GM23338 (cell line): Measurements from ENCODE around the gene STIP1. TPM values are rescaled to one million over a fixed set of nuclear protein-coding genes. Genes with fewer than 3 reads are reported as not detected.

Experiments
- ATAC-seq: fragments of 200-7000 bp; cut with Tn5 transposase; 3 replicates; pipeline ENCODE4 v1.9.1; 2020
- DNase-seq: peaks from one replicate; pipeline ENCODE4 v3.0.0-alpha.2; 2015; ENCODE audit warnings: low spot score
- H2AFZ ChIP-seq: fragments of 200-600 bp; sonication (generic); 2 replicates; pipeline ENCODE4 v1.8.0; 2016; ENCODE audit warnings: antibody characterized with exemption, mild to moderate bottlenecking, moderate library complexity
- H3F3A ChIP-seq: fragments of 200-600 bp; sonication (generic); replicated peaks from 2 replicates; pipeline ENCODE4 v1.8.0; 2017; ENCODE audit warnings: antibody characterized with exemption, mixed run types, low read depth
- H3K27ac ChIP-seq: fragments of 200-600 bp; sonication (generic); 2 replicates; pipeline ENCODE4 v1.6.1; 2016; ENCODE audit warnings: low read depth
- H3K27me3 ChIP-seq: fragments of 200-600 bp; sonication (generic); 2 replicates; pipeline ENCODE4 v1.8.0; 2016; ENCODE audit warnings: mild to moderate bottlenecking, mixed run types, moderate library complexity; ENCODE audit not compliant: insufficient read depth
- H3K36me3 ChIP-seq: fragments of 200-600 bp; sonication (generic); 2 replicates; pipeline ENCODE4 v1.8.0; 2016; ENCODE audit warnings: mild to moderate bottlenecking; ENCODE audit not compliant: insufficient read depth
- H3K4me1 ChIP-seq: fragments of 200-600 bp; sonication (generic); 2 replicates; pipeline ENCODE4 v1.8.0; 2016; ENCODE audit warnings: mild to moderate bottlenecking, moderate library complexity; ENCODE audit not compliant: insufficient read depth
- H3K4me2 ChIP-seq: fragments of 200-600 bp; sonication (generic); 2 replicates; pipeline ENCODE4 v1.7.1; 2017; ENCODE audit warnings: mixed run types
- H3K4me3 ChIP-seq: fragments of 200-600 bp; sonication (generic); 2 replicates; pipeline ENCODE4 v1.6.1; 2016; ENCODE audit warnings: mixed run types
- H3K79me2 ChIP-seq: fragments of 200-600 bp; sonication (generic); replicated peaks from 2 replicates; pipeline ENCODE4 v1.8.0; 2017; ENCODE audit warnings: mild to moderate bottlenecking; ENCODE audit not compliant: insufficient read depth
- H3K9me2 ChIP-seq: fragments of 200-600 bp; sonication (generic); 2 replicates; pipeline ENCODE4 v1.8.0; 2017; ENCODE audit not compliant: insufficient read depth
- H4K20me1 ChIP-seq: fragments of 200-600 bp; sonication (generic); replicated peaks from 2 replicates; pipeline ENCODE4 v1.8.0; 2017; ENCODE audit warnings: mild to moderate bottlenecking; ENCODE audit not compliant: insufficient read depth
- H3K27ac Mint-ChIP-seq: 2 replicates; pipeline ENCODE4 v1.8.0; 2020; ENCODE audit warnings: inconsistent platforms, mild to moderate bottlenecking, moderate library complexity, mixed read lengths
- H3K27me3 Mint-ChIP-seq: 3 replicates; pipeline ENCODE4 v1.8.0; 2022; ENCODE audit warnings: low read depth, mild to moderate bottlenecking, moderate library complexity, mixed read lengths, inconsistent platforms; ENCODE audit not compliant: insufficient read depth, poor library complexity
- H3K36me3 Mint-ChIP-seq: 3 replicates; pipeline ENCODE4 v1.8.0; 2021; ENCODE audit warnings: low read depth, mild to moderate bottlenecking, inconsistent platforms, moderate library complexity, mixed read lengths
- H3K4me1 Mint-ChIP-seq: 3 replicates; pipeline ENCODE4 v1.8.0; 2020; ENCODE audit warnings: mild to moderate bottlenecking, inconsistent platforms, mixed read lengths
- H3K4me3 Mint-ChIP-seq: 3 replicates; pipeline ENCODE4 v1.8.0; 2021; ENCODE audit warnings: moderate library complexity, mild to moderate bottlenecking, inconsistent platforms, mixed read lengths
- H3K9me3 Mint-ChIP-seq: 3 replicates; pipeline ENCODE4 v1.8.0; 2020; ENCODE audit warnings: moderate library complexity, mild to moderate bottlenecking, inconsistent platforms, mixed read lengths
- CREB1 ChIP-seq: fragments of 250-450 bp; sonication (Bioruptor Pico); IDR thresholded peaks from 2 replicates; pipeline ENCODE4 v1.5.0; 2020; ENCODE audit warnings: low read depth, mild to moderate bottlenecking, moderate library complexity
- CTCF ChIP-seq, 2 experiments: fragments of 200-600 bp in 1 of 2; sonication (generic) in 1 of 2; conservative IDR thresholded peaks; 2 replicates each; pipeline versions ENCODE4 v1.5.1 to v1.6.1; 2016 to 2017; ENCODE audit warnings: antibody characterized with exemption in 2 of 2, low read depth in 2 of 2, mild to moderate bottlenecking in 2 of 2, moderate library complexity in 1 of 2
- ETS1 ChIP-seq: IDR thresholded peaks from 2 replicates; pipeline ENCODE4 v1.6.1; 2016; ENCODE audit warnings: antibody characterized with exemption
- EZH2 ChIP-seq: fragments of 200-600 bp; sonication (generic); IDR thresholded peaks from one replicate; pipeline ENCODE4 v1.8.0; 2017; ENCODE audit warnings: antibody characterized with exemption, mild to moderate bottlenecking, low read depth; ENCODE audit not compliant: unreplicated experiment
- EZH2phosphoT487 ChIP-seq: fragments of 200-600 bp; sonication (generic); IDR thresholded peaks from one replicate; pipeline ENCODE4 v1.8.1; 2018; ENCODE audit warnings: antibody characterized with exemption; ENCODE audit not compliant: unreplicated experiment
- JUNB ChIP-seq: IDR thresholded peaks from one replicate; pipeline ENCODE4 v1.6.1; 2016; ENCODE audit warnings: antibody characterized with exemption; ENCODE audit not compliant: unreplicated experiment
- NANOG ChIP-seq: IDR thresholded peaks from 2 replicates; pipeline ENCODE4 v1.6.1; 2016; ENCODE audit warnings: antibody characterized with exemption, borderline replicate concordance
- POLR2AphosphoS5 ChIP-seq: IDR thresholded peaks from 2 replicates; pipeline ENCODE4 v1.6.1; 2016; ENCODE audit warnings: antibody characterized with exemption, low read depth
- STAT1 ChIP-seq: IDR thresholded peaks from one replicate; pipeline ENCODE4 v1.6.1; 2016; ENCODE audit warnings: antibody characterized with exemption; ENCODE audit not compliant: unreplicated experiment
- ZNF114 ChIP-seq: fragments of 250-450 bp; sonication (Bioruptor Pico); IDR thresholded peaks from 2 replicates; pipeline ENCODE4 v1.5.0; 2020; ENCODE audit warnings: mild to moderate bottlenecking, moderate library complexity
- ZNF331 ChIP-seq: fragments of 250-450 bp; sonication (Bioruptor Pico); IDR thresholded peaks from 2 replicates; pipeline ENCODE4 v1.5.0; 2020; ENCODE audit warnings: low read depth, mild to moderate bottlenecking, moderate library complexity
- polyA plus RNA-seq: library from polyadenylated mRNA; unstranded; fragments of >200 nt; fragmentation: Nextera tagmentation; extraction: Ambion mirVana; gene quantifications from 2 replicates; pipeline ENCODE4 v1.2.1, GENCODE V29; 2016
- total RNA-seq: library from RNA; depleted of rRNA; stranded (reverse); fragments of >200 nt; shearing (Covaris generic); gene quantifications from 2 replicates; pipeline ENCODE4 v1.2.3, GENCODE V29; 2014
- TF ChIP-seq, protein P1 (sequence below): fragments of 250-450 bp; sonication (Bioruptor Pico); IDR thresholded peaks from 2 replicates; pipeline ENCODE4 v1.5.0; 2020; ENCODE audit warnings: mild to moderate bottlenecking, moderate library complexity

Gene STIP1
- total and polyA plus RNA-seq, 2 experiments from 2014 or later, result 213 to 351 TPM

GRCh38 chr11:64173616-64174355 lies 12.2 kb upstream of the STIP1 start:
- Mint-ChIP-seq H3K9me3 (peaks cover 21% of the 10 kb centered on the region), H3K4me3 (no peak overlapping the region), H3K4me1 (peaks cover 4% of the 10 kb centered on the region; the same call in 1 of the 3 replicates), H3K27ac (no peak overlapping the region), H3K27me3 (peaks cover 15% of the 10 kb centered on the region), H3K36me3 (peaks cover 22% of the 10 kb centered on the region)
- no peak overlapping the region for H3K4me2 ChIP-seq
- H3K4me3 ChIP-seq, result no peak overlapping the region
- no peaks in the 10 kb centered on the region; the same call in 1 of the 2 replicates for H3F3A ChIP-seq
- no peak for ATAC-seq
- DNase-seq, result no peak
- no peak overlapping the region for H2AFZ ChIP-seq
- H3K27me3 ChIP-seq, result peaks cover 4% of the 10 kb centered on the region; the same call in 1 of the 2 replicates
- no peaks in the 10 kb centered on the region for H3K4me1 ChIP-seq
- H3K36me3 ChIP-seq, result no peaks in the 10 kb centered on the region
- no peaks in the 10 kb centered on the region for H3K79me2 ChIP-seq
- no peak overlapping the region for H3K27ac ChIP-seq
- H4K20me1 ChIP-seq, result no peaks in the 10 kb centered on the region
- no peaks in the 10 kb centered on the region for H3K9me2 ChIP-seq
- TF ChIP-seq ZNF114 (CRISPR knock-in tag) (no peak), ZNF331 (CRISPR knock-in tag) (peak; percentile 97)

- Mint-ChIP-seq H3K9me3 (peaks cover 14% of the 10 kb centered on the region), H3K27ac (no peak overlapping the region), H3K4me1 (peaks cover 14% of the 10 kb centered on the region), H3K4me3 (no peak overlapping the region), H3K36me3 (peaks cover 32% of the 10 kb centered on the region), H3K27me3 (peaks cover 21% of the 10 kb centered on the region)
- Histone ChIP-seq H3K4me3 (no peak overlapping the region), H3F3A (0 out of 2 replicates have a peak, but pooled peaks cover under 1% of the 10 kb centered on the region), H3K9me2 (no peaks in the 10 kb centered on the region), H3K4me2 (no peak overlapping the region), H3K27ac (no peak overlapping the region), H4K20me1 (peaks cover 5% of the 10 kb centered on the region; the same call in 1 of the 2 replicates), H3K27me3 (no peaks in the 10 kb centered on the region), H2AFZ (no peak overlapping the region), H3K79me2 (no peaks in the 10 kb centered on the region), H3K4me1 (peaks cover 7% of the 10 kb centered on the region; the same call in 1 of the 2 replicates), H3K36me3 (no peaks in the 10 kb centered on the region)
- no peak for ATAC-seq
- no peak for DNase-seq
- TF ChIP-seq EZH2phosphoT487 (no peak), EZH2 (no peak), STAT1 (no peak), ETS1 (no peak), JUNB (no peak), POLR2AphosphoS5 (no peak), NANOG (no peak), ZNF331 (CRISPR knock-in tag) (no peak), ZNF114 (CRISPR knock-in tag) (no peak), CREB1 (CRISPR knock-in tag) (no peak), CTCF (conservative IDR thresholded peaks at IDR 0.05; ENCODE audit: low read depth in 2 of 2) (no peak)
- TF ChIP-seq, protein P1, sequence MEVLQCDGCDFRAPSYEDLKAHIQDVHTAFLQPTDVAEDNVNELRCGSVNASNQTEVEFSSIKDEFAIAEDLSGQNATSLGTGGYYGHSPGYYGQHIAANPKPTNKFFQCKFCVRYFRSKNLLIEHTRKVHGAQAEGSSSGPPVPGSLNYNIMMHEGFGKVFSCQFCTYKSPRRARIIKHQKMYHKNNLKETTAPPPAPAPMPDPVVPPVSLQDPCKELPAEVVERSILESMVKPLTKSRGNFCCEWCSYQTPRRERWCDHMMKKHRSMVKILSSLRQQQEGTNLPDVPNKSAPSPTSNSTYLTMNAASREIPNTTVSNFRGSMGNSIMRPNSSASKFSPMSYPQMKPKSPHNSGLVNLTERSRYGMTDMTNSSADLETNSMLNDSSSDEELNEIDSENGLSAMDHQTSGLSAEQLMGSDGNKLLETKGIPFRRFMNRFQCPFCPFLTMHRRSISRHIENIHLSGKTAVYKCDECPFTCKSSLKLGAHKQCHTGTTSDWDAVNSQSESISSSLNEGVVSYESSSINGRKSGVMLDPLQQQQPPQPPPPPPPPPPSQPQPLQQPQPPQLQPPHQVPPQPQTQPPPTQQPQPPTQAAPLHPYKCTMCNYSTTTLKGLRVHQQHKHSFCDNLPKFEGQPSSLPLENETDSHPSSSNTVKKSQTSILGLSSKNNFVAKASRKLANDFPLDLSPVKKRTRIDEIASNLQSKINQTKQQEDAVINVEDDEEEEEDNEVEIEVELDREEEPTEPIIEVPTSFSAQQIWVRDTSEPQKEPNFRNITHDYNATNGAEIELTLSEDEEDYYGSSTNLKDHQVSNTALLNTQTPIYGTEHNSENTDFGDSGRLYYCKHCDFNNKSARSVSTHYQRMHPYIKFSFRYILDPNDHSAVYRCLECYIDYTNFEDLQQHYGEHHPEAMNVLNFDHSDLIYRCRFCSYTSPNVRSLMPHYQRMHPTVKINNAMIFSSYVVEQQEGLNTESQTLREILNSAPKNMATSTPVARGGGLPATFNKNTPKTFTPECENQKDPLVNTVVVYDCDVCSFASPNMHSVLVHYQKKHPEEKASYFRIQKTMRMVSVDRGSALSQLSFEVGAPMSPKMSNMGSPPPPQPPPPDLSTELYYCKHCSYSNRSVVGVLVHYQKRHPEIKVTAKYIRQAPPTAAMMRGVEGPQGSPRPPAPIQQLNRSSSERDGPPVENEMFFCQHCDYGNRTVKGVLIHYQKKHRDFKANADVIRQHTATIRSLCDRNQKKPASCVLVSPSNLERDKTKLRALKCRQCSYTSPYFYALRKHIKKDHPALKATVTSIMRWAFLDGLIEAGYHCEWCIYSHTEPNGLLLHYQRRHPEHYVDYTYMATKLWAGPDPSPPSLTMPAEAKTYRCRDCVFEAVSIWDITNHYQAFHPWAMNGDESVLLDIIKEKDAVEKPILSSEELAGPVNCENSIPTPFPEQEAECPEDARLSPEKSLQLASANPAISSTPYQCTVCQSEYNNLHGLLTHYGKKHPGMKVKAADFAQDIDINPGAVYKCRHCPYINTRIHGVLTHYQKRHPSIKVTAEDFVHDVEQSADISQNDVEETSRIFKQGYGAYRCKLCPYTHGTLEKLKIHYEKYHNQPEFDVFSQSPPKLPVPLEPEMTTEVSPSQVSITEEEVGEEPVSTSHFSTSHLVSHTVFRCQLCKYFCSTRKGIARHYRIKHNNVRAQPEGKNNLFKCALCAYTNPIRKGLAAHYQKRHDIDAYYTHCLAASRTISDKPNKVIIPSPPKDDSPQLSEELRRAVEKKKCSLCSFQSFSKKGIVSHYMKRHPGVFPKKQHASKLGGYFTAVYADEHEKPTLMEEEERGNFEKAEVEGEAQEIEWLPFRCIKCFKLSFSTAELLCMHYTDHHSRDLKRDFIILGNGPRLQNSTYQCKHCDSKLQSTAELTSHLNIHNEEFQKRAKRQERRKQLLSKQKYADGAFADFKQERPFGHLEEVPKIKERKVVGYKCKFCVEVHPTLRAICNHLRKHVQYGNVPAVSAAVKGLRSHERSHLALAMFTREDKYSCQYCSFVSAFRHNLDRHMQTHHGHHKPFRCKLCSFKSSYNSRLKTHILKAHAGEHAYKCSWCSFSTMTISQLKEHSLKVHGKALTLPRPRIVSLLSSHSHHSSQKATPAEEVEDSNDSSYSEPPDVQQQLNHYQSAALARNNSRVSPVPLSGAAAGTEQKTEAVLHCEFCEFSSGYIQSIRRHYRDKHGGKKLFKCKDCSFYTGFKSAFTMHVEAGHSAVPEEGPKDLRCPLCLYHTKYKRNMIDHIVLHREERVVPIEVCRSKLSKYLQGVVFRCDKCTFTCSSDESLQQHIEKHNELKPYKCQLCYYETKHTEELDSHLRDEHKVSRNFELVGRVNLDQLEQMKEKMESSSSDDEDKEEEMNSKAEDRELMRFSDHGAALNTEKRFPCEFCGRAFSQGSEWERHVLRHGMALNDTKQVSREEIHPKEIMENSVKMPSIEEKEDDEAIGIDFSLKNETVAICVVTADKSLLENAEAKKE (CRISPR knock-in tag), result no peak
Measured at GRCh38 chr11:64176751-64177150, 9.2 kb upstream of the STIP1 start.
